ENCODE measurements around the gene ADGRL3.
"Not testable (repeated sequence)": the region's sequence is repeated elsewhere in the genome, so short reads cannot be mapped to it uniquely, and the experiment has no call there.

ADGRL3 gene

GRCh38 chr4:61493470-61493869 is 293.3 kb downstream of the ADGRL3 start:
- no peak for DNase-seq (ENCODE audit: low read depth)

GRCh38 chr4:61500883-61501282 is 300.8 kb downstream of the ADGRL3 start:
- no peak for DNase-seq (ENCODE audit: low read depth)

- DNase-seq (ENCODE audit: low read depth) = no peak
Measured at GRCh38 chr4:61501812-61502211, 301.7 kb downstream of the ADGRL3 start.

- no peak for DNase-seq (ENCODE audit: low read depth)
Measured at GRCh38 chr4:61505773-61506685, 305.9 kb downstream of the ADGRL3 start.

GRCh38 chr4:61507091-61507490 is 307.0 kb downstream of the ADGRL3 start:
- DNase-seq (ENCODE audit: low read depth) = no peak

GRCh38 chr4:61509721-61510241 is 309.7 kb downstream of the ADGRL3 start:
- not testable (repeated sequence) for DNase-seq (ENCODE audit: low read depth)

GRCh38 chr4:61511716-61512488 is 311.8 kb downstream of the ADGRL3 start:
- DNase-seq (ENCODE audit: low read depth) = no peak

- no peak for DNase-seq (ENCODE audit: low read depth)
Measured at GRCh38 chr4:61514991-61515390, 314.9 kb downstream of the ADGRL3 start.

- DNase-seq (ENCODE audit: low read depth) = no peak
Measured at GRCh38 chr4:61517144-61517543, 317.0 kb downstream of the ADGRL3 start.

GRCh38 chr4:61520166-61520565 is 320.0 kb downstream of the ADGRL3 start:
- DNase-seq (ENCODE audit: low read depth) = no peak

GRCh38 chr4:61520681-61521160 is 320.6 kb downstream of the ADGRL3 start:
- DNase-seq (ENCODE audit: low read depth) = no peak

- DNase-seq (ENCODE audit: low read depth) = no peak
Measured at GRCh38 chr4:61521451-61521850, 321.3 kb downstream of the ADGRL3 start.

GRCh38 chr4:61522312-61522711 is 322.2 kb downstream of the ADGRL3 start:
- no peak for DNase-seq (ENCODE audit: low read depth)

GRCh38 chr4:61527888-61528287 is 327.8 kb downstream of the ADGRL3 start:
- DNase-seq (ENCODE audit: low read depth) = no peak

- no peak for DNase-seq (ENCODE audit: low read depth)
Measured at GRCh38 chr4:61528595-61528994, 328.5 kb downstream of the ADGRL3 start.

- DNase-seq (ENCODE audit: low read depth) = no peak
Measured at GRCh38 chr4:61531188-61531587, 331.1 kb downstream of the ADGRL3 start.

- no peak for DNase-seq (ENCODE audit: low read depth)
Measured at GRCh38 chr4:61532336-61533000, 332.3 kb downstream of the ADGRL3 start.

GRCh38 chr4:61533140-61533539 is 333.0 kb downstream of the ADGRL3 start:
- DNase-seq (ENCODE audit: low read depth) = no peak

- no peak for DNase-seq (ENCODE audit: low read depth)
Measured at GRCh38 chr4:61540944-61541343, 340.8 kb downstream of the ADGRL3 start.

GRCh38 chr4:61541459-61541858 is 341.3 kb downstream of the ADGRL3 start:
- no peak for DNase-seq (ENCODE audit: low read depth)

GRCh38 chr4:61543976-61544375 is 343.9 kb downstream of the ADGRL3 start:
- DNase-seq (ENCODE audit: low read depth) = no peak

GRCh38 chr4:61545902-61546480 is 345.9 kb downstream of the ADGRL3 start:
- DNase-seq (ENCODE audit: low read depth) = no peak

Data from activated T-cell treated with anti-CD3 and anti-CD28 coated beads for 24 hours (primary cell).